GM21737 (cell line): ENCODE measurements around the gene LINGO3.
"Not testable (repeated sequence)": the region's sequence is repeated elsewhere in the genome, so short reads cannot be mapped to it uniquely, and the experiment has no call there.

Experiments
- ATAC-seq: cut with Tn5 transposase; IDR thresholded peaks from one replicate; pipeline ENCODE4 v1.9.1; 2021; ENCODE audit warnings: mild to moderate bottlenecking, moderate library complexity; ENCODE audit not compliant: unreplicated experiment

LINGO3 gene

DNA sequence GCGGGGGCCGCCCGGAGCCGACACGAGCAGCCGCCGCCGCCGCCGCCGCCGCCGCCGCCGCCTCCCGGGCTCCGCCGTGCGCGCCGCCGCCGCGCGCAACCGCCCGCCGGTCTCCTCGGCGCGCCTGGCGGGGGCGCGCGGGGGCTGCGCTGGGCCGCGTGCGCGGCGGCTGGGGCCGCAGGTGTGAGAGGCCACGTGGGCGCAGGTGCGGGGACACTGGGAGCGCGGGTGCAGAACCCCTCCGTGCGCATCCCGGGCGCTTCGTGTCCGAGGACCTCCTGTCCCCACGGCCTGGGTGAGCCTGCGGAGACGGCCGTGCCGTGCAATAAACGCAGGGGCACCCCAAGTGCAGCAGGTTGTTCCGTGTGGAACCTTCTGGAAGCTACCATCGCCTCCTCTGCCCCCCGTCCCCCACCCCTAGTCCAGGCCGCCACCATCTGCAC is at the start of gene LINGO3:
Gene LINGO3 (minus strand): TSS at position 41 of the 443 bp plus-strand sequence. CDS start 16,378 bp downstream, outside the sequence.
- no peak for ATAC-seq

- ATAC-seq, result no peak
Observed at GRCh38 chr19:2356036-2356646, 48.2 kb upstream of the LINGO3 start.

DNA sequence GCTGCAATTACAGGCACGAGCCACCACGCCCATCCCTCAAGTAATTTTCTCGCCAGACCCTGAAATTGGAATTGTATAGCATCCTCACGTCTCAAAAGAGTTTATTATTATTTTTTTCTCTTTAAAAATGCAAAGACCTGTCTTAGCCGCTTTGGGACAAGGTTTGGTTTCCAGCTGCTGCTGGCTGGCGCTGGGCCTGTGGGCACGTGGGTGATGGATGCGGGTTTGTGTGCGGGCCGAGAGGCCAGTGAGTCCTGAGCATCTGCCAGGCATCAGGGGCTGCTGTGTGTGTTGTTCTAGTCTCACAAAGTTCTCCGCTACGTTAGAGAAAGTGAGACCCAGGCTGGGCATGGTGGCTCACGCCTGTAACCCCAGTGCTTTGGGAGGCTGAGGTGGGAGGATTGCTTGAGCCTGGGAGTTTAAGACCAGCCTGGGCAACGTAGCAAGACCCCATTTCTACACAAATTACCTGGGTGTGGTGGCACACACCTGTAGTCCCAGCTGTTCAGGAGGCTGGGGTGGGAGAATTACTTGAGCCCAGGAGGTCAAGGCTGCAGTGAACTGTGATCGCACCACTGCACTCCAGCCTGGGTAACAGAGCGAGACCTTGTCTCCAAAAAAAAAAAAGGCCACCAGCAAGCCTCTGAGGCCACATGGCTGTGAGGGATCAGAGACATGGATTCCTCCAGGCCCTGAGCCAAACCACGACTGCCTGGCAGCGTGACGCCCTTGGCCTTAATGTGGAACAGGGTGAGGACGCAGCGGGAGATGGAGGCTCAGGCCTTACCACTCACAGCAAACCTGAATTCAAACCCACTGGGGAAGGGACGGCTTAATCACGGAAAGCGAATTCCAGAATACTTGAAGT is 47.4 kb upstream of the LINGO3 start:
- no peak for ATAC-seq

DNA sequence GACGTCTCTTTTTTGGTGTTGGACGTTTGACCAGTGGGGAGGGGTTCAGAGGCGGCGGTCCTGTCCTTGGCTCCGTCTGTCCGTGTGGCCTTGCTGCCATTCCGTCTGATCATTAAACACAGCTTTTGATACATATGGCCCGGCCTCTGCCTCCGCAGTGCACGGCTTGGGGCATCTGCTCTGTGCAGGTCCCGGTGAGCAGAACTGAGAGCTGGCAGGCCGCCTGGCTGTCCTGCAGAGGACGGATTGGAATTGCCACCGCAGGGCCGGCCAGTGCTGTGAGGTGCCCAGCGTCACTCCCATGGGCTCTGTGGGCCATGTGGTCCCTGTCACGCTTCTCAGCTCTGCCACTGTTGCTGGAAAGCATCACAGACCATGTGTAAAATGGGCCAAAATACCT is 46.7 kb upstream of the LINGO3 start:
- ATAC-seq, result no peak

DNA sequence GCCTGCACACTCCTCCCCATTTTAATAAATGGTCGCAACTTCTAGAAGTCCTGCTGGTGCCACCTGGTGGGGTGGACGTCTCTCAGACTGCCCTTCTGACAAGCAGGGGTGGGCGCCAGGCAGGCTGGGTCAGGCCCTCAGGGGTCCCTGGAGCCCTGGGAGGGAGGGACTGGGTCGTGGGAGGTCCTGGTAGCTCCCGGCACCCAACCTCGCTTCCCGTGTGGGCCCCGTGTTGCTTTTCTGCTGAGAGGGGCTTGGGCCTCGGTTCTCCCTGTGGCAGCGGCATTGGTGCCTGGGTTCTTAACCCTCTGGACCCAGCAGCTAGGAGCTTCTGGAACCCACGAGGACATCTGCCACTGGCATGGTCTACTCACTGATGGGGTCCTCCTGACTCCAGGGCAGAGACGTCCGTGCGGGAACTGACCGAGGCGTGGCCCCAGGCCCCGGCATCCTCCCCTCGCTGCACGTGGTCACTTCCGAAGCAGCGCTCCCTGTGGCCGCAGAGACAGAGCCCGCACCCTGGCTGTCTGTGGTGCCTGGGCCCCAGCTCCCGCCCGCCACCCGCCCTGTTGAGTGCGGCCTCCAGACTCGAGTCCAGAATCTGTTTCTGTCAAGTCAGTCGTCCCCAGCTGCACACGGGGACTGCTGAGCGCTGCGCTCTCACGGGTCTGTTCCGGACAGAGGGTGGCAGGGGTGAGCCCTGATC is 46.1 kb upstream of the LINGO3 start:
- ATAC-seq, result no peak

GRCh38 chr19:2353159-2353886 is 45.4 kb upstream of the LINGO3 start:
- ATAC-seq, result no peak

GRCh38 chr19:2352121-2352520 is 44.2 kb upstream of the LINGO3 start:
- ATAC-seq, result no peak

DNA sequence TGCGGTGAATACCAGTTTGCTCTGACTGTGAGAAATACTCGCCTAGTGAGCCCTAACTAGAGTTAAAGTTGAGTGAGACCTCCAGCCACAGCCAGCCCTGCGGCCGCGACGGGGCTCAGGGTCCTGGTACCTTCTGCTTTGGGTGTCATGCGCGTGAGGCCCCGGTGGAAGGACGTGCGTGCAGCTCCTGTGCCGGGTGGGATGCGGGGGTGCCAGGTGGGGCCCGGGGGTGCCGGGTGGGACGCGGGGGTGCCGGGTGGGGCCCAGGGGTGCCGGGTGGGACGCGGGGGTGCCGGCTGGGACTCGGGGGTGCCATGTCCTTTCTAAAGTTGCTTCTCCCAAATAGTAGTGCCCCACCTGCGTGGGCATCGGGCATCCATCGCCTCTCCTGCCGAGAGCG is 43.6 kb upstream of the LINGO3 start:
- ATAC-seq, result no peak

- no peak for ATAC-seq
Observed at GRCh38 chr19:2350656-2351055, 42.7 kb upstream of the LINGO3 start.

DNA sequence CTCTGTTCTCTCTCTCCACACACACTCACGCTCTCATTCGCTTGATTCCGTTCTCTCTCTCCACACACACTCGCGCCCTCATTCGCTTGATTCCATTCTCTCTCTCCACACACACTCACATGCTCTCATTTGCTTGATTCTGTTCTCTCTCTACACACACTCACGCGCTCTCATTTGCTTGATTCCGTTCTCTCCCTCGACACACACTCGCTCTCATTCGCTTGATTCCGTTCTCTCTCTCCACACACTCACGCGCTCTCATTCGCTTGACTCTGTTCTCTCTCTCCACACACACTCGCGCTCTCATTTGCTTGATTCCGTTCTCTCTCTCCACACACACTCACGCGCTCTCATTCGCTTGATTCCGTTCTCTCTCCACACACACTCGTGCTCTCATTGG is 41.9 kb upstream of the LINGO3 start:
- ATAC-seq, result not testable (repeated sequence)

DNA sequence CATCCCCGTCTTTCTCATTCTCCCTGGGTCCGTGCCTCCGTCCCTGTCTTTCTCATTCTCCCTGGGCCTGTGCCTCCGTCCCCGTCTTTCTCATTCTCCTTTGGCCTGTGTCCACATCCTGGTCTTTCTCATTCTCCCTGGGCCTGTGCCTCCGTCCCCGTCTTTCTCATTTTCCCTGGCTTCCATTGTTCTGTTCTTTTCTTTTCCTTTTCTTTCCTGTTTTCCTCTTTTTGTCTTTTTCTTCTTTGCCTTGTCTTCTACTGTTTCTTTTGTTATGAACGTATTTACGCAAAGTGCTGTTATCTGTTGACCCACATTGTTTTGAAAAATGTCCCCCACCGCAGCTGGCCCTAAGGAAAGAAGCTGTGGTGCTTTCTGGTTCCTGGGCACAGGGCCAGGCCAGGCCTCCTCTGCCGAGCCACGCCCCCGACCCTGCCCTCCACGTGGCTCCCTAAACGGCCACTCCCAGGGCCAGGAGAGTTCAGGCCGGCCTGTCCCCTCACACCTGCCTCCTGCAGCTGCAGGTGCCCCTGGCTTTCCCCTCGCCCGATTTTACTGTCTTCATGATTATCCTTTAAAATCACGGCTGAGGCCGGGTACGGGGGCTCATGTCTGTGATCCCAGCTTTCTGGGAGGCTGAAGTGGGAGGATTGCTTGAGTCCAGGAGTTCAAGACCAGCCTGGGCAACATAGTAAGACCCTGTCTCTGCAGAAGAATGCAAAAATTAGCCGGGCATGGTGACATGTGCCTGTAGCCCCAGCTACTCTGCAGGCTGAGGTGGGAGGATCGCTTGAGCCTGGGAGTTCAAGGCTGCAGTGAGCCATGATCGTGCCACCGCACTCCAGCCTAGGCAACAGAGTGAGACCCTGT is 38.1 kb upstream of the LINGO3 start:
- ATAC-seq, result no peak

- ATAC-seq, result no peak
Observed at GRCh38 chr19:2345076-2345475, 37.1 kb upstream of the LINGO3 start.

DNA sequence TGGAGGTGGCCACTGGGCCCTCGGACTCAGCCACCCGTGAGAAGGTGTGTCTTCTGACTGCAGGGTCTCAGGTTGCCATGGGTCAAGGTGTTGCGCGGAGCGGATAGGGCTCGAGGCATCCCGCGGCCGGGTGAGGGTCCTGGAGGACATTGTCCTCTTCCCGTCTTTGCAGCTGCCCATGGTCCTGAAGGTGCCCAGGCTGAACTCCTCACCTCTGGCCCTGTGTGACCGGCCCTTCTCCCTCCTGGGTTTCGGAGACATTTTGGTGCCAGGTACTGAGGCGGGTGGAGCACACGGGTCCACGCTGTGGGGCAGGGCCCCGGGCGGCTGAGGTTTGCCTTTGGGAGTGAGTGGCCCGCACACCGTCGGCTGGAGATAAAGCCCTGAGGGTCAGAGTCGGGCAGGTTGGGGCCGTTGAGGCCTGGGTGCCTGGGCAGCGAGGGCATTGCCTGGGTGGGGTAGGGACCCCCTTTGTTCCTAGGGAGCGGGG is 36.5 kb upstream of the LINGO3 start:
- no peak for ATAC-seq

DNA sequence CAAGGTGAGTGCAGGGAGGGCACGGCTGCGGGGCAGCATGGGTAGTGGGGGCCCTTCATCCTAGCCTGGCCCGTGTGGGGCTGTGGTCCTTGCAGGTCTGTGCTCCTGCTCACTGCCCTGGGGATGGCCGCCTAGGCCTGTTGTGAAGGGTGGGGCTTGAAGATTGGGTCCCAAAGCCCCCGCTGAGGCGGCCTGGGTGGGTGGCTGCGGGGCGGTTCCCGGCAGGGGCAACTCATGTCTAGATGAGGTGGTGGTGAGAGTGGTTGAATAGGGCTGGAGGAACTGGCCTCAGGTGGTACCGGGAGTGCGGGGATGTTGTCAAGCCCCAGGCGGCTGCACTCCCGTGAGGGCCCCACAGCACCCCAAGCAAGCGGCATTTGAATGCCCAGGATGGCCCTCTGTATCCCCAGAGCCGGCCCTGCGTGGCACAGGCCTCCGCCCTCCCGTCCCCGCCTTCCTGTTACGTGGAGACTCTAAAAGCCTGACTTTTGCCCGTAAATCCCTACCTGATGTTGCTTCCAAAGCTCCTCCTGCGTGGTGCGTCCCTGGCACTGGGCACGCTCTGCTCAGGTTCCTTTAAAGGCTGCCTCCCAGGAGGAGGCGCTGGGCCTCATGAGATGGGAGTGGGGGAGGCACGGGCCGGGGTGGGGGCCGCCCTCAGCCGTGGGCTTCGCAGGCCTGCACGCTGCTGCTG is 35.5 kb upstream of the LINGO3 start:
- no peak for ATAC-seq

DNA sequence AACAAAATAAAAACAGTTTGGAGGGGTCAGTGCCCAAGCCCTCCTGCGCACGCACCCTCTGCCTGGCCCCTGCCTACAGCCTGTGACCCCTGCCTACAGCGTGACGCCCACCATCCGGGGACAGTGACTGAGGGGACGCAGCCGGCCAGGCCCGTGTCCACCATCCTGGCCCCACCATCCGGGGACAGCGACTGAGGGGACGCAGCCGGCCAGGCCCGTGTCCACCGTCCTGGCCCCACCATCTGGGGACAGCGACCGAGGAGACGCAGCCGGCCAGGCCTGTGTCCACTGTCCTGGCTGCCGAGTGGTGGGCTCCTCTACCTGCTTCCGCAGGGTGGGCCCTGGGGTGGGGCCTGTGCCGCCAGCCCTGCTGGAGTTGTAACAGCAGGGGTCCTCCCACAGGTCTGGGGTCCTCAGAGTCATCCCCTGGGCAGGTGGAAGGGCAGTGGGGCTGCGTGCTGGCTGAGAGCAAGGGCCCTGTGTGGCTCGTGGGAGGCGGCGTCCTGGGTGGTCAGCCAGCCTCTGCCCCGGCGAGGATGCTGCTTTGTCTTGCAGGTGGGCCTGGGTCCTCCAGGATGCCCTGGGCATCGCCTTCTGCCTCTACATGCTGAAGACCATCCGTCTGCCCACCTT is 34.8 kb upstream of the LINGO3 start:
- no peak for ATAC-seq

DNA sequence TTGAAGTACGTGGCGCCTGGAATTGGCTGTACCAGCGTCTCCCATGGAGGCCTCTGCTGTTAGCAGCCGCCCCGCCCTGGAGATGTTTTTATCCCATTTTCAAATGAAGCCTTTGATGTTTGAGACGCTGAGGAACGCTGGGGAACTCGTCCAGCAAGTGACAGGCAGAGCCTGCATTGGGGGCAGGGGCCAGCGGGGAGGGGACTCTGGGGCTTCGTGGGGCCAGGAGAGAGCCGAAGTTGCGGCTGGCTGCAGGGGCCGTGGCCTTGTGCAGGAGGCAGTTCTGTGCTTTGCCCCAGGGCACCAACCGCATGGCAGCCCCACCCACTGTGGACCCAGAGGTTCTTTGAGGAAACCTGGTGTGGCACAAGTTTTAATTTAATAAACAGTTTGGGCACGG is 34.0 kb upstream of the LINGO3 start:
- ATAC-seq, result no peak

DNA sequence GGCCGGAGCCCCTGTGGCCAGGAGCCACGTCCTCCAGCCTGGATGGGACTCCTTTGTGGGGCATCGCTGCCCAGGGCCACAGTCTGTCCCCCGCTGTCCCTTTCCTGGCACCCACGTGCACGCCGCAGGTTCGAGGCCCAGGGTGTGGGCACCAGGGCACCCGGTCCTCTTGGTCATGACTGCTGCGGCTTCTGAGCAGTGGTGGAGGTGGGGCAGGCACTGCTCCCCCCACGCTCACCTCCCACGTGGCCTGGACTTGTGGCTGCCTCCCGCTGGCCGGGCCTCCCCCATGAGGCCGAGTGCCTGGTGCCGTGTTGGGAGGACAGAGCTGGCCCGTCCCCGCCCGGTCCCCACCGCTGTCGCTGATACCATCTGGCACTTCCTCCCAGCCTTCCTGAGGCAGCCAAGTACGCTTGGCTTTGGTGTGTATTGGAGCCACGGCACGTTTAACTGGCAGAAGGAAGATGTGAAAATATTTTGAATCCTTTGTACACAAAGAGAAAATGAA is 33.3 kb upstream of the LINGO3 start:
- no peak for ATAC-seq

DNA sequence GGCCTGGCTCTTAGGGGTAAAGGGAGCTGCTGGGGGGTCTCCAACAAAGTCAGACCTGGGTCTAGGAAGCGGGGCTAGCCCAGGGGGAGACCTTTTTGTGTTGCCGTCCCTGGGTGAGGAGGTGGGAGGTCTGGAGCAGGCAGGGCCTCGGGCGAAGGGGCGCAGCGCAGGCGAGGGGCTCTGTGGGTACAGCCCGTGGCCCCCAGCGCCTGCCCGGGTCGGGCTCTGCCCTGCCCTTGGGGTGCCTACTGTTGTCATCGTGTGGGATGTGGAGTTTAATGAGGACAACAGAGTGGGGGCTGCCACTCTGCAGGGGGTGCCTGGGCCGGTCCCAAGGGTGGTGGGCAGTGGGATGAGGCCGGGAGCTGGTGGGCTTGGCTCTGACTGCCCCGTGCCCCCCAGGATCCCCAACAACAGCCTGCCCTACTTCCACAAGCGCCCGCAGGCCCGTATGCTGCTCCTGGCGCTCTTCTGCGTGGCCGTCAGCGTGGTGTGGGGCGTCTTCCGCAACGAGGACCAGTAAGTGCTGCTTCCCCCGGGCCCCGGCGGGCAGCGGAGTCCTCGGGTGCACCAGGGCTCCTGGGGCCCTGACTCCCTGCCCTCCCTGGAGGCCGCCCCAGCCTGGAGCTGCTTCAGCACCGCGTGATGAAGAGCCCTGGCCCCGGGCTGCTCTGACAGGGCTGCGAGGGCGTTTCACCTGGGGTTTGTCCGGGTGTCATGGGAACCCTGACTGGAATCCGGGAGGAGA is 32.7 kb upstream of the LINGO3 start:
- ATAC-seq, result no peak
